Breast epithelium (tissue), 4 donors: ENCODE measurements around the gene MORF4L1. TPM values are rescaled to one million over a fixed set of nuclear protein-coding genes. Genes with fewer than 3 reads are reported as not detected.

Experiments used
- DNase-seq, 2 donors: peaks; one replicate each; pipeline ENCODE4 v3.0.0-alpha.2; 2019; ENCODE audit warnings: low spot score in 2 of 2
- H3K27ac ChIP-seq, 2 donors: fragments of 200-600 bp; sonication (generic) in 1 of 2; one replicate each; pipeline ENCODE4 v1.5.1; 2016 to 2019; ENCODE audit warnings: mild to moderate bottlenecking in 1 of 2
- H3K27me3 ChIP-seq, 2 donors: fragments of 200-600 bp; sonication (generic) in 1 of 2; one replicate each; pipeline versions ENCODE4 v1.5.1 to v1.6.0; 2017 to 2019; ENCODE audit warnings: control low read depth in 1 of 2, mild to moderate bottlenecking in 1 of 2
- H3K36me3 ChIP-seq: fragments of 200-600 bp; one replicate; pipeline ENCODE4 v1.5.1; 2019
- H3K4me1 ChIP-seq, 2 donors: fragments of 200-600 bp; sonication (generic); one replicate each; pipeline ENCODE4 v1.5.1; 2016 to 2019; ENCODE audit warnings: control low read depth in 1 of 2
- H3K4me3 ChIP-seq, 3 donors: fragments of 200-600 bp; sonication (generic); 1 replicate in 2 of 3; 2 replicates in 1 of 3; pipeline ENCODE4 v1.5.1; 2016 to 2019; ENCODE audit warnings: mild to moderate bottlenecking in 3 of 3, moderate library complexity in 2 of 3
- H3K9me3 ChIP-seq, 2 donors: fragments of 200-600 bp; sonication (generic) in 1 of 2; one replicate each; pipeline ENCODE4 v1.5.1; 2016 to 2019; ENCODE audit warnings: control low read depth in 1 of 2
- CTCF ChIP-seq, 3 donors: fragments of 450-650 bp; IDR thresholded peaks; one replicate each; pipeline ENCODE4 v1.5.1; 2016 to 2017; ENCODE audit warnings: antibody characterized with exemption in 3 of 3, mild to moderate bottlenecking in 3 of 3, moderate library complexity in 3 of 3
- POLR2A ChIP-seq: fragments of 450-650 bp; IDR thresholded peaks from one replicate; pipeline ENCODE4 v1.6.1; 2016; ENCODE audit warnings: antibody characterized with exemption, mild to moderate bottlenecking, moderate library complexity
- POLR2AphosphoS5 ChIP-seq, 3 donors: sonication (generic); formaldehyde crosslinking; IDR thresholded peaks; one replicate each; pipeline ENCODE4 v1.6.1; 2017; ENCODE audit warnings: antibody characterized with exemption in 3 of 3
- intact Hi-C: fragments of 100-400 bp; cut with DNase I; formaldehyde crosslinking; loops from one replicate; pipeline ENCODE4 v1.15.1; 2023; ENCODE audit warnings: low total_unique reads
- total RNA-seq, 3 donors: library from RNA; depleted of rRNA; stranded (reverse); fragments of >200 nt; gene quantifications; one replicate each; pipeline ENCODE4 v1.1.0, GENCODE V29; 2016

Gene MORF4L1
- 100 to 1,000 TPM; 330 to 411 (median 350) TPM for total RNA-seq

GRCh38 chr15:78872155-78872971 is at the start of gene MORF4L1:
Gene MORF4L1, plus strand, starts transcription at chr15:78872890. Its CDS starts 128 bp downstream, at chr15:78873018.
- intact Hi-C loops = no loop called here
- H3K36me3 ChIP-seq = no peaks in the 10 kb centered on the region
- peak within 1 kb of the TSS; percentile 100 for H3K27ac ChIP-seq
- H3K9me3 ChIP-seq = no peaks in the 10 kb centered on the region
- H3K27me3 ChIP-seq = no peaks in the 10 kb centered on the region
- DNase-seq = peak; percentile 95 to 98
- TF ChIP-seq POLR2A = no peak
- no peak for TF ChIP-seq CTCF (IDR thresholded peaks at IDR 0.05)
- no peak for TF ChIP-seq POLR2AphosphoS5 (IDR thresholded peaks at IDR 0.05)
- H3K4me3 ChIP-seq = peak within 1 kb of the TSS; percentile 80 to 100 (median 100)
- no peaks in the 10 kb centered on the region for H3K4me1 ChIP-seq

GRCh38 chr15:78828920-78829319 is 43.8 kb upstream of the MORF4L1 start:
- intact Hi-C loops = no loop called here
- no peak for DNase-seq
- no peak for TF ChIP-seq POLR2AphosphoS5 (IDR thresholded peaks at IDR 0.05)
- no peak for TF ChIP-seq CTCF (IDR thresholded peaks at IDR 0.05)
- no peak for TF ChIP-seq POLR2A
- Histone ChIP-seq H3K27ac (no peak overlapping the region), H3K4me1 (no peaks in the 10 kb centered on the region), H3K9me3 (no peaks in the 10 kb centered on the region), H3K4me3 (no peak overlapping the region), H3K27me3 (peaks cover 0 to 12% of the 10 kb centered on the region in 2 donors), H3K36me3 (no peaks in the 10 kb centered on the region)

- H3K27me3 ChIP-seq = peaks cover 0 to 12% of the 10 kb centered on the region in 2 donors
- intact Hi-C loops = no loop called here
- DNase-seq = no peak
- no peak for TF ChIP-seq POLR2A
- TF ChIP-seq CTCF (IDR thresholded peaks at IDR 0.05) = no peak
- no peak for TF ChIP-seq POLR2AphosphoS5 (IDR thresholded peaks at IDR 0.05)
- H3K4me1 ChIP-seq = no peaks in the 10 kb centered on the region
- no peaks in the 10 kb centered on the region for H3K9me3 ChIP-seq
- H3K27ac ChIP-seq = no peak overlapping the region
- H3K36me3 ChIP-seq = no peaks in the 10 kb centered on the region
- peak overlapping the region in 1 of 3 donors; percentile 35 for H3K4me3 ChIP-seq
These were observed 42.0 kb upstream of the MORF4L1 start for GRCh38 chr15:78830514-78831228.

GRCh38 chr15:78831229-78832207 is 41.2 kb upstream of the MORF4L1 start:
- H3K36me3 ChIP-seq = no peaks in the 10 kb centered on the region
- no peaks in the 10 kb centered on the region for H3K4me1 ChIP-seq
- TF ChIP-seq POLR2A = no peak
- no peak for TF ChIP-seq CTCF (IDR thresholded peaks at IDR 0.05)
- no peak for TF ChIP-seq POLR2AphosphoS5 (IDR thresholded peaks at IDR 0.05)
- intact Hi-C loops = no loop called here
- H3K27ac ChIP-seq = no peak overlapping the region
- H3K4me3 ChIP-seq = peak overlapping the region in 1 of 3 donors; percentile 35
- no peaks in the 10 kb centered on the region for H3K9me3 ChIP-seq
- DNase-seq = no peak
- peaks cover 0 to 12% of the 10 kb centered on the region in 2 donors for H3K27me3 ChIP-seq
